Astrocyte (in vitro differentiated cells and primary cell): ENCODE measurements around the gene NCBP2. TPM values are rescaled to one million over a fixed set of nuclear protein-coding genes. Genes with fewer than 3 reads are reported as not detected.

Source experiments
- DNase-seq: peaks from one replicate; pipeline ENCODE4 v3.0.0-alpha.2; 2010; ENCODE audit warnings: low read depth
- FAIRE-seq: peaks from 2 replicates; lab custom pipeline; 2011; peaks lifted over from hg19 to GRCh38; lab: Jason Lieb, UNC
- H2AFZ ChIP-seq: 2 replicates; pipeline ENCODE4 v1.6.0; 2012; ENCODE audit warnings: low read depth, low read length, inconsistent platforms
- H3K27ac ChIP-seq: 2 replicates; pipeline ENCODE4 v1.5.1; 2011; ENCODE audit warnings: low read depth, low read length, inconsistent platforms
- H3K27me3 ChIP-seq: 2 replicates; pipeline ENCODE4 v1.6.0; 2011; ENCODE audit warnings: low read length, inconsistent platforms; ENCODE audit not compliant: insufficient read depth
- H3K36me3 ChIP-seq: 2 replicates; pipeline ENCODE4 v1.5.1; 2011; ENCODE audit warnings: low read length, inconsistent platforms; ENCODE audit not compliant: insufficient read depth
- H3K4me1 ChIP-seq: 2 replicates; pipeline ENCODE4 v1.5.1; 2011; ENCODE audit warnings: low read length, inconsistent platforms; ENCODE audit not compliant: insufficient read depth
- H3K4me2 ChIP-seq: 2 replicates; pipeline ENCODE4 v1.6.0; 2012; ENCODE audit warnings: low read length, inconsistent platforms
- H3K4me3 ChIP-seq: 2 replicates; pipeline ENCODE4 v1.5.1; 2011; ENCODE audit warnings: low read depth, mild to moderate bottlenecking, low read length, inconsistent platforms; ENCODE audit not compliant: insufficient read depth
- H3K79me2 ChIP-seq: 2 replicates; pipeline ENCODE4 v1.6.0; 2012; ENCODE audit warnings: mild to moderate bottlenecking, low read length, inconsistent platforms; ENCODE audit not compliant: insufficient read depth
- H3K9ac ChIP-seq: 2 replicates; pipeline ENCODE4 v1.6.0; 2012; ENCODE audit warnings: mild to moderate bottlenecking, low read length, inconsistent platforms
- H3K9me3 ChIP-seq: 2 replicates; pipeline ENCODE4 v1.5.1; 2012; ENCODE audit warnings: low read depth, mild to moderate bottlenecking, low read length, inconsistent platforms; ENCODE audit not compliant: insufficient read depth
- H4K20me1 ChIP-seq: 2 replicates; pipeline ENCODE4 v1.6.0; 2012; ENCODE audit warnings: low read length, inconsistent platforms; ENCODE audit not compliant: insufficient read depth
- H3K27ac Mint-ChIP-seq: one replicate; pipeline ENCODE4 v1.8.0; 2021; ENCODE audit warnings: mild to moderate bottlenecking, mixed read lengths; ENCODE audit not compliant: unreplicated experiment
- H3K27me3 Mint-ChIP-seq: one replicate; pipeline ENCODE4 v1.8.0; 2021; ENCODE audit warnings: low read depth, mixed read lengths; ENCODE audit not compliant: unreplicated experiment
- H3K36me3 Mint-ChIP-seq: one replicate; pipeline ENCODE4 v1.8.0; 2021; ENCODE audit warnings: low read depth, mixed read lengths; ENCODE audit not compliant: unreplicated experiment
- H3K4me1 Mint-ChIP-seq: one replicate; pipeline ENCODE4 v1.8.0; 2021; ENCODE audit warnings: low read depth, mixed read lengths; ENCODE audit not compliant: unreplicated experiment
- H3K4me3 Mint-ChIP-seq: one replicate; pipeline ENCODE4 v1.8.0; 2021; ENCODE audit warnings: mild to moderate bottlenecking, moderate library complexity, mixed read lengths; ENCODE audit not compliant: unreplicated experiment
- H3K9me3 Mint-ChIP-seq: one replicate; pipeline ENCODE4 v1.8.0; 2021; ENCODE audit warnings: mild to moderate bottlenecking, mixed read lengths; ENCODE audit not compliant: unreplicated experiment
- CTCF ChIP-seq: IDR thresholded peaks from 2 replicates; pipeline ENCODE4 v1.5.1; 2011; ENCODE audit warnings: low read depth, mild to moderate bottlenecking, inconsistent platforms, low read length, moderate library complexity; ENCODE audit not compliant: insufficient read depth
- EZH2 ChIP-seq: IDR thresholded peaks from 2 replicates; pipeline ENCODE4 v1.6.1; 2012; ENCODE audit warnings: mild to moderate bottlenecking, low read length, inconsistent platforms; ENCODE audit not compliant: insufficient read depth
- total RNA-seq: library from RNA; stranded (reverse); gene quantifications from 2 replicates; pipeline ENCODE4 v1.2.1, GENCODE V29; 2021

The NCBP2 gene
- total RNA-seq, 1 donor from 2014 or later = 90.6 TPM

DNA sequence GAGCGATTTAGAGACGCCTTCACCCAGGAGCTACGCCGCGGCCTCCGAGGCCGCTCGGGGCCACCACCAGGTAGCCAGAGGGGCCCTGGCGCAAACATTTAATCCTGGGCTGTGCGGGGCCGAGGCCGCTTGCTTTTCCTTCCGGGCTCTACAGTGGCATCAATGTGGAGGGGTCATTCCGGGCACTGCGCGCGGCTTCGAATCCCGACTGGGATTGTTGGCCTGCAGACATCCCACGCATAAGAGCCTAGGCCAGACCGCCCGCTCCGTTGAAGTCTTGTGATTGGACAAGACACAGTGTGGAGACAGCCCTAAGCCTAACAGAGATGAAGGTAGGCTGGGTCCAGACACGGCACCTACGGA is 568 bp upstream of the NCBP2 start:
- Histone ChIP-seq H3K4me1 (peaks cover 19% of the 10 kb centered on the region), H3K27ac (peak overlapping the region; percentile 60), H3K9ac (peak overlapping the region; percentile 99), H4K20me1 (peaks cover 23% of the 10 kb centered on the region), H3K79me2 (peaks cover 63% of the 10 kb centered on the region), H3K4me3 (peak overlapping the region; percentile 98), H2AFZ (peak overlapping the region; percentile 71), H3K27me3 (no peaks in the 10 kb centered on the region), H3K36me3 (peaks cover 17% of the 10 kb centered on the region), H3K4me2 (peak overlapping the region; percentile 86), H3K9me3 (no peaks in the 10 kb centered on the region)
- TF ChIP-seq CTCF = no peak
- TF ChIP-seq EZH2 = no peak
- DNase-seq (peak; percentile 22), FAIRE-seq (no peak)
- Mint-ChIP-seq H3K27me3 (no peaks in the 10 kb centered on the region), H3K4me3 (peak overlapping the region; percentile 93), H3K4me1 (peaks cover 23% of the 10 kb centered on the region), H3K9me3 (no peaks in the 10 kb centered on the region), H3K27ac (peak overlapping the region; percentile 91), H3K36me3 (peaks cover 2% of the 10 kb centered on the region)

DNA sequence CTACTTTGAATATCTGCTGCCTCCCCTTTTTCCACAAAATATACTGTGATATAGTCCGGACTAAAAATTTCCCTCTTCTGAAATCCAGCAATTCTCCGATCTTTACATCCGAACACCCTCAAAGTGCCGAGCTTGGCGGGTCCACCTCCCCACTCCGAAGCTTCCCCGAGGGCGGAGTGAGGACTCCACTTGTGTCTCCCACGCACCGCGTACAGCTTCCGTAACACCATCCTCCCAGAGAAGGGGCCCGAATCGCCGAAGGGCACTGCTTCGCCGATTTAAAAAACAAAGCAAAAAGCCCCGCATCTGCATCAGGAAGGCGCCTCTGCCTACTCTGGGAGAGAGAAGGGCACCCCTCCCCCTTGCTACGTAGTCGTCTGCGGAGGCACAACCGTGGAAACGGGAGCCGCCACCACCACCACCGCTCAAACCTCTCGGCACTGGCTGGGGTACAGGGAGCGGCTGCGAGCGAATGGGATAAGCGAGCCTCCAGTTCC is 551 bp downstream of the NCBP2 start:
- peaks cover 23% of the 10 kb centered on the region for H3K4me1 Mint-ChIP-seq
- FAIRE-seq (no peak), DNase-seq (peak; percentile 39)
- peak overlapping the region; percentile 98 for H3K4me3 Mint-ChIP-seq
- Histone ChIP-seq H3K27me3 (no peaks in the 10 kb centered on the region), H2AFZ (peak overlapping the region; percentile 78), H4K20me1 (peaks cover 30% of the 10 kb centered on the region), H3K4me3 (peak overlapping the region; percentile 98), H3K9ac (peak overlapping the region; percentile 99), H3K9me3 (no peaks in the 10 kb centered on the region), H3K4me2 (peak overlapping the region; percentile 86), H3K36me3 (peaks cover 29% of the 10 kb centered on the region), H3K27ac (peak overlapping the region; percentile 95), H3K79me2 (peaks cover 72% of the 10 kb centered on the region), H3K4me1 (peaks cover 19% of the 10 kb centered on the region)
- peaks cover 8% of the 10 kb centered on the region for H3K36me3 Mint-ChIP-seq
- no peaks in the 10 kb centered on the region for H3K27me3 Mint-ChIP-seq
- TF ChIP-seq EZH2 = no peak
- peak overlapping the region; percentile 96 for H3K27ac Mint-ChIP-seq
- no peaks in the 10 kb centered on the region for H3K9me3 Mint-ChIP-seq

- Histone ChIP-seq H3K4me3 (no peak overlapping the region), H3K9me3 (no peaks in the 10 kb centered on the region), H3K9ac (no peak overlapping the region), H3K79me2 (peaks cover 64% of the 10 kb centered on the region), H3K36me3 (peaks cover 57% of the 10 kb centered on the region), H3K27me3 (no peaks in the 10 kb centered on the region), H3K4me2 (no peak overlapping the region), H3K27ac (no peak overlapping the region), H3K4me1 (peaks cover 15% of the 10 kb centered on the region), H2AFZ (no peak overlapping the region), H4K20me1 (peaks cover 32% of the 10 kb centered on the region)
- peak overlapping the region; percentile 41 for H3K27ac Mint-ChIP-seq
- no peaks in the 10 kb centered on the region for H3K27me3 Mint-ChIP-seq
- no peak for DNase-seq
- TF ChIP-seq CTCF (no peak), EZH2 (no peak)
- peaks cover 16% of the 10 kb centered on the region for H3K4me1 Mint-ChIP-seq
- H3K36me3 Mint-ChIP-seq = peaks cover 13% of the 10 kb centered on the region
- H3K9me3 Mint-ChIP-seq = no peaks in the 10 kb centered on the region
- FAIRE-seq = no peak
- H3K4me3 Mint-ChIP-seq = no peak overlapping the region
Observed at GRCh38 chr3:196938576-196938975, 3.8 kb downstream of the NCBP2 start.
